PC-3 (cell line): ENCODE measurements around the gene PDE6A. TPM values are rescaled to one million over a fixed set of nuclear protein-coding genes. Genes with fewer than 3 reads are reported as not detected.
"Not testable (repeated sequence)": the region's sequence is repeated elsewhere in the genome, so short reads cannot be mapped to it uniquely, and the experiment has no call there.

Source experiments
- ATAC-seq: fragments of 200-7000 bp; cut with Tn5 transposase; 2 replicates; pipeline ENCODE4 v1.9.1; 2020; ENCODE audit warnings: mild to moderate bottlenecking, moderate library complexity
- BruUV-seq: library from RNA; stranded (reverse); fragments of 400-500 nt; replicated peaks from 2 replicates; lab custom pipeline; 2021; lab: Mats Ljungman, UMichigan
- CTCF ChIA-PET: fragments of 300-600 bp; sonication (Branson Sonifier 250); formaldehyde crosslinking; loops from one replicate; lab custom pipeline; 2022; ENCODE audit warnings: antibody characterized with exemption; lab: Charles Lee
- POLR2A ChIA-PET: fragments of 300-600 bp; sonication (Branson Sonifier 250); formaldehyde crosslinking; loops from one replicate; lab custom pipeline; 2022; ENCODE audit warnings: antibody characterized with exemption; ENCODE audit not compliant: unreplicated experiment; lab: Charles Lee
- DNase-seq: peaks from one replicate; pipeline ENCODE4 v3.0.0-alpha.2; 2015
- H2AFZ ChIP-seq: fragments of 300-600 bp; sonication (generic); 2 replicates; pipeline ENCODE4 v1.6.0; 2016; ENCODE audit warnings: antibody characterized with exemption, low read length
- H3F3A ChIP-seq: fragments of 300-600 bp; sonication (generic); one replicate; pipeline ENCODE4 v1.6.0; 2017; ENCODE audit warnings: antibody characterized with exemption, low read length, control low read depth, mild to moderate bottlenecking; ENCODE audit not compliant: unreplicated experiment
- H3K27ac ChIP-seq: fragments of 300-600 bp; sonication (generic); 2 replicates; pipeline ENCODE4 v1.5.1; 2016; ENCODE audit warnings: mild to moderate bottlenecking, low read length
- H3K27me3 ChIP-seq: fragments of 300-600 bp; sonication (generic); 2 replicates; pipeline ENCODE4 v1.6.1; 2016; ENCODE audit warnings: low read length, mixed read lengths
- H3K36me3 ChIP-seq: fragments of 300-600 bp; sonication (generic); 2 replicates; pipeline ENCODE4 v1.6.1; 2016; ENCODE audit warnings: low read depth, mixed run types, low read length, mixed read lengths
- H3K4me1 ChIP-seq: fragments of 300-600 bp; sonication (generic); 2 replicates; pipeline ENCODE4 v1.5.1; 2016; ENCODE audit warnings: low read length; ENCODE audit not compliant: insufficient read depth
- H3K4me2 ChIP-seq: fragments of 300-600 bp; sonication (generic); 2 replicates; pipeline ENCODE4 v1.6.0; 2016; ENCODE audit warnings: low read length
- H3K4me3 ChIP-seq: fragments of 300-600 bp; sonication (generic); 2 replicates; pipeline ENCODE4 v1.5.1; 2016; ENCODE audit warnings: mild to moderate bottlenecking, low read length, mixed read lengths
- H3K79me2 ChIP-seq: fragments of 300-600 bp; sonication (generic); 2 replicates; pipeline ENCODE4 v1.6.1; 2017; ENCODE audit warnings: low read length, mixed read lengths
- H3K9ac ChIP-seq: fragments of 300-600 bp; sonication (generic); 2 replicates; pipeline ENCODE4 v1.6.0; 2016; ENCODE audit warnings: mild to moderate bottlenecking, low read length
- H3K9me2 ChIP-seq: fragments of 300-600 bp; sonication (generic); replicated peaks from 2 replicates; pipeline ENCODE4 v1.6.1; 2016; ENCODE audit warnings: mixed run types, low read length, mixed read lengths
- H3K9me3 ChIP-seq: fragments of 300-600 bp; sonication (generic); 2 replicates; pipeline ENCODE4 v1.6.1; 2016; ENCODE audit warnings: low read length, mixed read lengths
- H4K20me1 ChIP-seq: fragments of 300-600 bp; sonication (generic); 2 replicates; pipeline ENCODE4 v1.6.1; 2016; ENCODE audit warnings: low read length, mixed read lengths
- EZH2 ChIP-seq: fragments of 300-600 bp; sonication (generic); IDR thresholded peaks from one replicate; pipeline ENCODE4 v1.6.1; 2017; ENCODE audit warnings: antibody characterized with exemption, mild to moderate bottlenecking, low read length; ENCODE audit not compliant: unreplicated experiment
- EZH2phosphoT487 ChIP-seq: fragments of 300-600 bp; sonication (generic); IDR thresholded peaks from 2 replicates; pipeline ENCODE4 v1.6.1; 2018; ENCODE audit warnings: mild to moderate bottlenecking, antibody characterized with exemption, low read length, borderline replicate concordance
- intact Hi-C: fragments of 100-400 bp; cut with micrococcal nuclease; formaldehyde crosslinking; loops from 2 replicates; pipeline ENCODE4 v1.9.0; 2023
- total RNA-seq: library from RNA; depleted of rRNA; stranded (reverse); fragments of >200 nt; gene quantifications from 2 replicates; pipeline ENCODE4 v1.2.3, GENCODE V29; 2014
- TF ChIP-seq, protein P1 (sequence below): fragments of 300-600 bp; sonication (generic); conservative IDR thresholded peaks from 2 replicates; pipeline ENCODE4 v1.5.1; 2017; ENCODE audit warnings: antibody characterized with exemption, low read depth, mild to moderate bottlenecking, low read length

The PDE6A gene
- total RNA-seq, 1 experiment from 2014 or later: not detected

DNA sequence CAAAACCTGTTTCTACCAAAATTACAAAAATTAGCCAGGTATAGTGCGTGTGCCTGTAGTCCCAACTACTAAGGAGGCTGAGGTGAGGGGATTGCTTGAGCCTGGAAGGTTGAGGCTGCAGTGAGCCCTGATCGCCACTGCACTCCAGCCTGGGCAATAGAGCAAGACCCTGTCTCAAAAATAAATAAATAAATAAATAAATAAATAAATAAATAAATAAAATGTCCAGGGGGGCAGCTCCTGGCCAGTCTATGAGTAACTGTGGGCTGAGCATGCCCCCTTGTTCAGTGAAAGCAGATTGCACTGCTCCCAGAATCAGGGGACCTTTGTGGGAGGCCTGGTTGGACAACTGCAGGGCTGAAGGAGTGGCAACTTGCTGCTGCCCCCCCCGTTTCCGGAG lies 62.7 kb downstream of the PDE6A start:
- Histone ChIP-seq H3K9me2 (no peaks in the 10 kb centered on the region), H3K79me2 (no peaks in the 10 kb centered on the region), H2AFZ (no peak overlapping the region), H3K36me3 (no peaks in the 10 kb centered on the region), H3K27me3 (no peaks in the 10 kb centered on the region), H3K4me1 (no peaks in the 10 kb centered on the region), H3K9me3 (no peaks in the 10 kb centered on the region), H3K4me3 (no peak overlapping the region), H3K27ac (no peak overlapping the region), H4K20me1 (no peaks in the 10 kb centered on the region), H3K4me2 (no peak overlapping the region), H3K9ac (no peak overlapping the region), H3F3A (no peaks in the 10 kb centered on the region)
- ChIA-PET CTCF (no interaction called here), POLR2A (no interaction called here)
- no TSS peak for BruUV-seq
- ATAC-seq (no peak), DNase-seq (no peak)
- TF ChIP-seq EZH2phosphoT487 (no peak), EZH2 (no peak)
- TF ChIP-seq, protein P1, sequence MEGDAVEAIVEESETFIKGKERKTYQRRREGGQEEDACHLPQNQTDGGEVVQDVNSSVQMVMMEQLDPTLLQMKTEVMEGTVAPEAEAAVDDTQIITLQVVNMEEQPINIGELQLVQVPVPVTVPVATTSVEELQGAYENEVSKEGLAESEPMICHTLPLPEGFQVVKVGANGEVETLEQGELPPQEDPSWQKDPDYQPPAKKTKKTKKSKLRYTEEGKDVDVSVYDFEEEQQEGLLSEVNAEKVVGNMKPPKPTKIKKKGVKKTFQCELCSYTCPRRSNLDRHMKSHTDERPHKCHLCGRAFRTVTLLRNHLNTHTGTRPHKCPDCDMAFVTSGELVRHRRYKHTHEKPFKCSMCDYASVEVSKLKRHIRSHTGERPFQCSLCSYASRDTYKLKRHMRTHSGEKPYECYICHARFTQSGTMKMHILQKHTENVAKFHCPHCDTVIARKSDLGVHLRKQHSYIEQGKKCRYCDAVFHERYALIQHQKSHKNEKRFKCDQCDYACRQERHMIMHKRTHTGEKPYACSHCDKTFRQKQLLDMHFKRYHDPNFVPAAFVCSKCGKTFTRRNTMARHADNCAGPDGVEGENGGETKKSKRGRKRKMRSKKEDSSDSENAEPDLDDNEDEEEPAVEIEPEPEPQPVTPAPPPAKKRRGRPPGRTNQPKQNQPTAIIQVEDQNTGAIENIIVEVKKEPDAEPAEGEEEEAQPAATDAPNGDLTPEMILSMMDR: no peak
- intact Hi-C loops: no loop called here

DNA sequence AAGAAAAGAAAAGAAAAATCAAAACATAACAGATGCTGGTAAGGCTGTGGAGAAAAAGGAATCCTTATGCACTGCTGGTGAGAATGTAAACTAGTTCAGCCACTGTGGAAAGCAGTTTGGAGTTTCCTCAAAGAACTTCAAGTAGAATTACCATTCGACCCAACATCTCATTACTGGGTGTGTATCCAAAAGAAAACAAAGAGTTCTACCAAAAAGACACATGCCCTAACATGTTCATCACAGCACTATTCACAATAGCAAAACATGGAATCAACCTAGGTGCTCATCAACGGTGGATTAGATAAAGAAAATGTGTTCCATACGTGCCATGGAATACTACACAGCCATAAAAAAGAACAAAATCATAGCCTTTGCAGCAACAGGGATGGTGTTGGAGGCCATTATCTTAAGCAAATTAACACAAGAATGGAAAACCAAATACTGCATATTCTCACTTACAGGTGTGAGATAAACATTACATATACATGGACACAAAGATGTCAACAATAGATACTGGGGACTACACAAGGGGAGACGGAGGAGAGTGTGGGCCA lies 63.4 kb downstream of the PDE6A start:
- no peaks in the 10 kb centered on the region for H3K27me3 ChIP-seq
- H3K9me3 ChIP-seq: no peaks in the 10 kb centered on the region
- H3F3A ChIP-seq: no peaks in the 10 kb centered on the region
- no peak overlapping the region for H3K9ac ChIP-seq
- BruUV-seq: no TSS peak
- H3K4me3 ChIP-seq: no peak overlapping the region
- no peaks in the 10 kb centered on the region for H3K79me2 ChIP-seq
- no peaks in the 10 kb centered on the region for H3K4me1 ChIP-seq
- H2AFZ ChIP-seq: no peak overlapping the region
- TF ChIP-seq EZH2 (no peak), EZH2phosphoT487 (no peak)
- TF ChIP-seq, protein P1: no peak
- POLR2A ChIA-PET: no interaction called here
- H3K36me3 ChIP-seq: no peaks in the 10 kb centered on the region
- no peak overlapping the region for H3K27ac ChIP-seq
- intact Hi-C loops: no loop called here
- CTCF ChIA-PET: no interaction called here
- H4K20me1 ChIP-seq: no peaks in the 10 kb centered on the region
- no peak for ATAC-seq
- H3K4me2 ChIP-seq: no peak overlapping the region
- H3K9me2 ChIP-seq: no peaks in the 10 kb centered on the region
- no peak for DNase-seq

DNA sequence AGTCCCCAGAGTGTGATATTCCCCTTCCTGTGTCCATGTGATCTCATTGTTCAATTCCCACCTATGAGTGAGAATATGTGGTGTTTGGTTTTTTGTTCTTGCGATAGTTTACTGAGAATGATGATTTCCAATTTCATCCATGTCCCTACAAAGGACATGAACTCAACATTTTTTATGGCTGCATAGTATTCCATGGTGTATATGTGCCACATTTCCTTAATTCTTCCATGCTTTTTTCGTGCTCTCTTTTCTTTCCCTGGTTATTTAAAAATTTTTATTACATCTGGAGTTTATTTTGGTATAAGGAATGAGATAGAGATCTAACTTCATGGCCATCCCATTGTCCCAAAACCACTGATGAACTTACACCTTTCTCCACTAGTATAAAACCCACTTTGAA lies 65.0 kb downstream of the PDE6A start:
- H3K4me3 ChIP-seq, H3F3A ChIP-seq, H2AFZ ChIP-seq, POLR2A ChIA-PET, CTCF ChIA-PET, H3K9me2 ChIP-seq, BruUV-seq, H3K79me2 ChIP-seq, DNase-seq, H3K9ac ChIP-seq, H3K36me3 ChIP-seq, H3K27me3 ChIP-seq, H3K4me2 ChIP-seq, H4K20me1 ChIP-seq, intact Hi-C loops, H3K9me3 ChIP-seq, H3K4me1 ChIP-seq, ATAC-seq, H3K27ac ChIP-seq: not testable (repeated sequence)
